ENCODE data around the gene DIPK1A.

DNA sequence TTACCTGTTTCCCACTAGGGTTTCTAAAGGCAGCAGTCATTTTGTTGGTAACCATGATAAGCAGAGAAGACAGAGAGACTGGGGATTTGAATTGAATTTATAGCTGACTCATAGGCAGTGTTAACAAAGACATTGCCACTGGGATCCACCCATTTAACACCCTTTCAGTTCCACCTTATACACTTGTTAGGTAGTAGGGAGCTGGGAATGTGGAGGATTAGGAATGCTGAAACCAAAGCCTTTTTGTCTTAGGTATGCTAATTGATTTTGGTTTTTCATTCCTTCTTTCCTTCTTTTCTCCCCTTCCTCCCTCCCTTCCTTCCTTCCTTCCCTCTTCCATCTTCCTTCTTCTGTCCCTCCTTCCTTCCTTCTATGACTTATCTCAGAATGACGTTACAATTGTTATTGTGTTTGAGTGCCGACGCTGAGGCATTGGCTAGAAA, 168.9 kb downstream of the DIPK1A start:
- TF ChIP-seq POLR2A (IDR thresholded peaks at IDR 0.05) = no peak
- TF ChIP-seq, protein P1, sequence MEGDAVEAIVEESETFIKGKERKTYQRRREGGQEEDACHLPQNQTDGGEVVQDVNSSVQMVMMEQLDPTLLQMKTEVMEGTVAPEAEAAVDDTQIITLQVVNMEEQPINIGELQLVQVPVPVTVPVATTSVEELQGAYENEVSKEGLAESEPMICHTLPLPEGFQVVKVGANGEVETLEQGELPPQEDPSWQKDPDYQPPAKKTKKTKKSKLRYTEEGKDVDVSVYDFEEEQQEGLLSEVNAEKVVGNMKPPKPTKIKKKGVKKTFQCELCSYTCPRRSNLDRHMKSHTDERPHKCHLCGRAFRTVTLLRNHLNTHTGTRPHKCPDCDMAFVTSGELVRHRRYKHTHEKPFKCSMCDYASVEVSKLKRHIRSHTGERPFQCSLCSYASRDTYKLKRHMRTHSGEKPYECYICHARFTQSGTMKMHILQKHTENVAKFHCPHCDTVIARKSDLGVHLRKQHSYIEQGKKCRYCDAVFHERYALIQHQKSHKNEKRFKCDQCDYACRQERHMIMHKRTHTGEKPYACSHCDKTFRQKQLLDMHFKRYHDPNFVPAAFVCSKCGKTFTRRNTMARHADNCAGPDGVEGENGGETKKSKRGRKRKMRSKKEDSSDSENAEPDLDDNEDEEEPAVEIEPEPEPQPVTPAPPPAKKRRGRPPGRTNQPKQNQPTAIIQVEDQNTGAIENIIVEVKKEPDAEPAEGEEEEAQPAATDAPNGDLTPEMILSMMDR (IDR thresholded peaks at IDR 0.05) = no peak
